Measurements from ENCODE around the gene ITLN1.

Gene ITLN1

DNA sequence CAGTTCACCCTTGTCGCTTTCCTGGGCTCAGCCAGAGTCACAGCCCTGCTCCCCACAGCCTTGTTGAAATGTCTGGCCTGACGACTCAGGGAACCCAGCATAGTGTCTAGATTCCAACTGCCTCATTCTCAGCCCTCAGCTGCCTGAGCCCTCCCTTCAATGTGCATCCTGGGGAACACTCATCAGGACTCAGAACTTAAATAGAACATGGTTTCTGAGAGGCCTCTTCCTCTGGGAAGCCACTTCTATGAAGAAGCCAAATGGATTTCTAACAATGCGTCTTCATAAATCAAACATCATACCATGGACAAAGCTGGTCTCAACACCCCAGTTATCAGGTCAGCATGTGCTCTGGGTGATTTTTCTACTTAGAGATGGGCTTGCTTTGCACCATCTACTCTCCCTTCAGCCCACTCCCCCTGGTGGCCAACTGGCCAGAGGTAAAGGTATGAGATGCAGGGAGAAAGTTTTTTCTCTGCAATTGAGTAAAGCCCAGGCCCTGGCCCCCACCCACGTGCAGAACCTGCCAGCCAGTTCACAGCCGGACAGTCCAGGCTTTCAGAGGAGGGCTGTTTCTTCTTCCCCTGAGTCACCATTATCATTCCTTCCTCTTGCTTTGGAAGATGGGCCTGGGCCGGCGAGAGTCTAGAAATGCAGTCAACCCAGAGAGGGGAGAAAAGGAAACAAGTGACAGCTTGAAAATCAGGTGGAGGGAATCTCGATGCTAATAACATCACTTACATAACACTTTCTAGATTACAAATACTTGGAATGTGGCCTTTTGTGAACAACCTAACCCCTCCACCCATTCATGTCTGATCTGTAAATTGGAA lies 54.4 kb downstream of the ITLN1 start:
- Histone ChIP-seq H3K4me3 (ENCODE audit: low read depth, low read length) (no peak overlapping the region), H3K36me3 (replicated peaks) (no peaks in the 10 kb centered on the region), H3K27ac (no peak overlapping the region), H3K27me3 (replicated peaks) (no peaks in the 10 kb centered on the region)
- in situ Hi-C loops (cut with HindIII; ENCODE audit: low pct_ligation_motif_present, low sequenced_read_pairs): no loop called here
- DNase-seq: peak; percentile 22
- TF ChIP-seq, protein P1, sequence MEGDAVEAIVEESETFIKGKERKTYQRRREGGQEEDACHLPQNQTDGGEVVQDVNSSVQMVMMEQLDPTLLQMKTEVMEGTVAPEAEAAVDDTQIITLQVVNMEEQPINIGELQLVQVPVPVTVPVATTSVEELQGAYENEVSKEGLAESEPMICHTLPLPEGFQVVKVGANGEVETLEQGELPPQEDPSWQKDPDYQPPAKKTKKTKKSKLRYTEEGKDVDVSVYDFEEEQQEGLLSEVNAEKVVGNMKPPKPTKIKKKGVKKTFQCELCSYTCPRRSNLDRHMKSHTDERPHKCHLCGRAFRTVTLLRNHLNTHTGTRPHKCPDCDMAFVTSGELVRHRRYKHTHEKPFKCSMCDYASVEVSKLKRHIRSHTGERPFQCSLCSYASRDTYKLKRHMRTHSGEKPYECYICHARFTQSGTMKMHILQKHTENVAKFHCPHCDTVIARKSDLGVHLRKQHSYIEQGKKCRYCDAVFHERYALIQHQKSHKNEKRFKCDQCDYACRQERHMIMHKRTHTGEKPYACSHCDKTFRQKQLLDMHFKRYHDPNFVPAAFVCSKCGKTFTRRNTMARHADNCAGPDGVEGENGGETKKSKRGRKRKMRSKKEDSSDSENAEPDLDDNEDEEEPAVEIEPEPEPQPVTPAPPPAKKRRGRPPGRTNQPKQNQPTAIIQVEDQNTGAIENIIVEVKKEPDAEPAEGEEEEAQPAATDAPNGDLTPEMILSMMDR (IDR thresholded peaks at IDR 0.05; ENCODE audit: low read depth, low read length, missing control alignments): peak; percentile 79

DNA sequence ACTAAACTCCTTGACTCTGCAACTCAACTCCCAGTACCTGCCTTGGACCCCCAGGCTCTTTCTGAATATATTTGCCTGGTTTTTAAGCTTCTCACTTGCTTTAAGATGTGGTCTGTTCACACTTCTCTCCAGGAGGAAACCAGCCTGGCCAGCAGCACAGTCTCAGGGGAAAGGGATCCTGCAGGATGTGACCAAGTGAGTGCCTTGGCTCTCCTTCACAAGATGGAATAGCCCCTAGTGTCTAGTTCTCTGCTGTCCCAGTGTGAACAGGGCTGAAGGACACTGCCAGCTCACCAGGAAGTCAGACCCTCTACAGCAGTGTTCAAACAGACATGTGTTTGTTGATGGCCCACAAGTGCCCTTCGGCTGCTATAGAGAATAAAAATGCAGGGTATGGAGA lies 55.2 kb downstream of the ITLN1 start:
- H3K27me3 ChIP-seq (replicated peaks): no peaks in the 10 kb centered on the region
- H3K27ac ChIP-seq: no peak overlapping the region
- TF ChIP-seq, protein P1 (IDR thresholded peaks at IDR 0.05; ENCODE audit: low read depth, low read length, missing control alignments): no peak
- no peak for DNase-seq
- H3K4me3 ChIP-seq (ENCODE audit: low read depth, low read length): no peak overlapping the region
- no peaks in the 10 kb centered on the region for H3K36me3 ChIP-seq (replicated peaks)
- in situ Hi-C loops (cut with HindIII; ENCODE audit: low pct_ligation_motif_present, low sequenced_read_pairs): no loop called here

DNA sequence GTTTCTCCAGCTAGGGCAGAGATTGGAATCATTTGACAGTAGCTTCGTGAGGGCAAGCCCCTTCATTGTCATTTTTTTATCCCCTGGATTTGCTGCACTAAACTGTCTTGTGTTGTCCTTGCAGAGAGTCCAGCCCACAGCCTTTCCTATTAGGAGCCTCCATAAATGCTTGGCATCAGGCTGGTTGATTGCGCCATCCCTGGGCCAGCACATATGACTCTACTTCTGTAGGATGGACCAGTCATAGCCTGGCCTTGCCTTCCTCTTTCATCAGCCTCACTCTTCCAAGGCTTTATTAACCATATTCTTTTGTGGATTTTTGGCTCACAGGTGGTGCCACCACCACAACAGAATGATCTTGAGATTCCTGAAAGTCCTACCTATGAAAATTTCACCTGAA lies 57.6 kb downstream of the ITLN1 start:
- Histone ChIP-seq H3K27me3 (replicated peaks) (no peaks in the 10 kb centered on the region), H3K4me3 (ENCODE audit: low read depth, low read length) (no peak overlapping the region), H3K27ac (no peak overlapping the region), H3K36me3 (replicated peaks) (no peaks in the 10 kb centered on the region)
- TF ChIP-seq, protein P1 (IDR thresholded peaks at IDR 0.05; ENCODE audit: low read depth, low read length, missing control alignments): no peak
- in situ Hi-C loops (cut with HindIII; ENCODE audit: low pct_ligation_motif_present, low sequenced_read_pairs): no loop called here
- DNase-seq: no peak

DNA sequence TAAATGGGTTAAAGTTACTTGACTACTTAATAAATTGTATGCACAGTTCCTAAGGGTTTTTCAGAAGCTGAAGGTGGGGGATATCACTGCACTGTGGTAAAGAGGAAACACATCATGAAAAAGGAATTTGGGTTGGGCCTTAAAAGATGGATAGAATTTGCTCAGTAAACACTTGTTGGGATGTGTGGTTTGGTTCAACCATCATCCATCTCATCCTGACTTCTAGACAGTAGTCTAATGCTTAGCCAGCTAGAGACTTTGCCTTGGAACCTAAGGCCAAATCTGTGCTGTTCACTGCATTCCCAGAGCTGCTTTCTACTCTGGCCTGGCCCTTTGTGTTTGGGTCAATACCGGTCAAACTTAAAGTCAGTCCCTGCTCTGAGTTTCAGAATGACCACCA lies 58.4 kb downstream of the ITLN1 start:
- in situ Hi-C loops (cut with HindIII; ENCODE audit: low pct_ligation_motif_present, low sequenced_read_pairs): no loop called here
- no peak overlapping the region for H3K4me3 ChIP-seq (ENCODE audit: low read depth, low read length)
- H3K27ac ChIP-seq: no peak overlapping the region
- TF ChIP-seq, protein P1 (IDR thresholded peaks at IDR 0.05; ENCODE audit: low read depth, low read length, missing control alignments): no peak
- no peak for DNase-seq
- H3K36me3 ChIP-seq (replicated peaks): no peaks in the 10 kb centered on the region
- no peaks in the 10 kb centered on the region for H3K27me3 ChIP-seq (replicated peaks)

Measured in brain microvascular endothelial cell (primary cell).